HG02970 (cell line): Measurements from ENCODE around the gene FOXN1.
"Not testable (repeated sequence)": the region's sequence is repeated elsewhere in the genome, so short reads cannot be mapped to it uniquely, and the experiment has no call there.

Source experiments
- ATAC-seq: cut with Tn5 transposase; IDR thresholded peaks from one replicate; pipeline ENCODE4 v1.9.1; 2021; ENCODE audit warnings: mild to moderate bottlenecking, moderate library complexity, moderate number of reproducible peaks; ENCODE audit not compliant: unreplicated experiment, low FRiP score

FOXN1 gene

DNA sequence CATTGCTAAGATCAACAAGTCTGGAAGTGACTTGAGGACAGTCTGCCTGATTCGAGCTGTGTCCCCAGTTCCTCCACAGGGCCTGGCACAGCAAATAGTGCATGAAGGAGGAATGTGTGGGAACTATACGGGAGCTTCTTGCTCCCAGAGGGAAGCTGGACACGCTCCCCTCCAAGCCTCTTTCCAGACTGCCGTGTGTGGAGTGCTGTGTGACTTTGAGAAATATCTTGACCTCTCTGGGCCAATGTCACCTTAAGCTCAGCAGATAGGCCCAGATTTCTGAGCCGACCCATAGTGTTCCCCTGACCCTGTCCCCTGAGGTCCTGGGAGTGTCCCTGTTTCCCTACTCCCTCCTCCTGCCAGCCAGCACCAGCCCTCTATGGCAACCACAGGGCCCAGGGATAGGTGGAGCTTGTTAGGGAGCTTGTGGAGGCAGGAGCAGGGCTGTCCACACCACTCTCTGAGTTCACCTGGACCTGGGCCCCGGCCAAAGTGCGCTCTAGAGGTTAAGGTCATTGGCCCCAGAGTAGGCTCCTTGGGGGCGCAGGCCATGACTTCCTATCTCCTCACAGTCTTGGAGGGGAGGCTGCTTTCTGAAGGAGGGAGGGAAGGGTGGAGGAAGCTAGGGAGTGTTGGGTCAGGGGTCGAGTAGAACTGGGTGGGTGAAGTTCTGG is 6.3 kb upstream of the FOXN1 start:
- ATAC-seq, result no peak

DNA sequence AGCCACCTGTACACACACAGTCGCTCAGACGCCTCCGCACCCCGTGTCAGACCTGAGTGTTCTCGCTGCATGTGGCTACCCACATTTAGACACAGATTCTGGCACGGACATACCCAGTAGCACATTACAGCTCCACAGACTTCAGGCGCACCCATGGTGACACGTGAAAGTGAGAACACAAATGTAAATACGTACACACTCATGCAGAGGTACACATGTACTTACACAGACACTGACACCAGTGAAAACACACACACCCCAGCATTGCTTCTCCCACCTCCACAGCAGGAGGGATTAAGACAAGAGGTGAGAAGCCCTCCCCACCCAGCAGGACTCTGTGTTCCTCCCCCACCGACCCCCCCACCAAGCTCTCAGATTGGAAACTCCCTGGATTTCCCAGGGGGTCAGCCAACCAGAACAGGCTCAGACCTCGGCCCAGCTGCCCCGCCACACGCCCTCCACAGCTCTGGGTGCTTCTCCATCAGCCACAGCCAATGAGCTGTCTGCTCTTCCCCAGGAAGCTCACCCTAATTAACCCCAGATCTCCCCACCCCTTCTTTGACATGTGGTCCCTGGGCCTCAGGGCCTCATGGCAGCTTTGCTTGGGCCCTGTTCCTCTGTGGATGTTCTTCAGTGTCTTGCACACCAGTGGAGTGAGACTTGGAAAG is 5.3 kb upstream of the FOXN1 start:
- no peak for ATAC-seq

DNA sequence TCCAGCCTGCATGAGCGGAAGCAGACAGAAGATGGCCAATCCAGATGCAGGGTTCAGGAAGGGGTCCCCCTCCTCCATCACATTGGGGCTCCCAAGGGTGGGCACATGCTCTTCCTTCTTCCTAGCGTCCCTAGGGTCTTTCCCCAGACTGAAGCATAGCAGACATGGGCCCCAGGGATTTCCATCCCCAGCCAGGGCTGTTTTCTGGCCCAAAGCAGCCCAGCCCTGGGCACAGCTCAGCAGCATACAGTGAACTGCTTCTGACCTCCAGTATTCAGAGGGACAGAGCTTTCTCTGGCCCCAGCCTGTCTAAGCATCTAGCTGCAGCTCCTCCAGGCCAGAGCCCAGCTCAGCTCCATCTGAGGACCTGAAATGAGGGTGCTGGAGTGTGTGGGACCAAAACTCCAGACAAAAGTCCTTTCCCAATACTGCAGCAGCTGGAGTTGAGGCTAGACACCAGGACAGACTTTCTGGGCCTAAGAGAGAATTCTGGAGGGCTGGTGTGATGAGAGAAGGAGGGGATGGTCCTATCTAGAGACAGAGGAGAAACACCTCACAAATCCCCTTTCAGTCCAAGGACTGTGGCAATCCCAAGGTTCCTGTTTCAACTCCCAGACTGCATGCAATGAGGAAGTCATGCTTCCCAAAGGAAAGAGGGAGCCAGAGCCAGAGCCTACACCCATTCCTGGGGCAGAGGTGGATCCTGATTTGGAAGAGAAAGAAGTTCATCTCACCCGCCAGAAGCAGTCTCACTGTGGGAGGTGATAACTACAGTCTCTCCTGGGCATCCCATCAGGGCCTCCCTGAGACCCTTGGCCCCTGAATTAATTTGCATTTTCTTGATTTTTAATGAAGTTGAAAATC is 4.5 kb upstream of the FOXN1 start:
- ATAC-seq, result no peak

DNA sequence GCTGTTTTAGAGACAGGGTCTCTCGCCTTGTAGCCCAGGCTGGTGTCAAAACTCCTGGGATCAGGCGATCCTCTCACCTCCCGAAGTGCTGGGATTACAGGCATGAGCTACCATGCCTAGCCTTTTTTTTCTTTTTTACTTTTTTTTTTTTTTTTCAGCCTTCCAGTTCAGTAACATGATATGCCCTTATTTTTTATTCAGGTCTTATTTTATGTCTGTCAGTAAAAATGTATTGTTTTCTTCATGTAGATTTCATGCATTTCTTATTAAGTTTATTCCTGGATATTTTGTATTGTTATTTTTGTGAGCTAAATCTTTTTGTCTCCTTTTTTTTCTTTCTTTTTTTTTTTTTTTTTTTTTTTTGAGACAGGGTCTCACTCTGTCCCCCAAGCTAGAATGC is 2.7 kb upstream of the FOXN1 start:
- ATAC-seq, result no peak

DNA sequence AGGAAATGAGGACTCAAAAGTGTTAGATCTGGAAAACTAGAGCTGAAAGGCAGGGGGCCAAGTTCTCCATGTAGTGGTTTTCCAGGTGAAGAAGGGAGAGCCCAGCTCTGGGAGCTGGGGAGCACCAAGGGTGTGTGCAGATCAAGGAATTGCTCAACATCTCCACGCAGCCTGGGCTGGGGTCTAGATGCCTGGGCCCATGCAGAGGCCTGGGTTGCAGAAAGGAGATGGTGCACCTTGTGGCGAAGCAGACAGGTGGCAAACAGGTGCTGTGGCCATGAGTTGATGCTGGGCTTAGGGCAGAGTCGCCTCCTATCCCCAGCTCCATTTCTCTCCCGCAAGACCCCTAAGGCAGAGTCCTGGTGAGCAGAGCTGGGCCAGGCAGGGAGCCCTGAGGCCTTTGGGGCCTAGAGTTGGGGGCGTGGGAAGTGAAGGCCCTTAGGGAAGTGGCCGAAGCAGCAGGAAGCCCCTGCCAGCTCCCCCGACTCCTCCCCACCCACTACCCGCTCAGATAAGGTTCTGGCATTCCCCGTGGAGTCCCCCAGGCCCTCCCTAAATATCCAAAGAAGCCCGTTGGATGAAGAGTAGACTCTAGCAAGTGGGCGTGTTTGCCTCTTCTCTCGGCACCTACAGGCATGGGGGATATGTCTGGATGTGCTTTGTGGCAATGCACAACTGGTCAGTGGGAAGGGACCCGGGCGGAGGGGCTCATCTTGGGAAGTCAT is 777 bp downstream of the FOXN1 start:
- ATAC-seq, result no peak

DNA sequence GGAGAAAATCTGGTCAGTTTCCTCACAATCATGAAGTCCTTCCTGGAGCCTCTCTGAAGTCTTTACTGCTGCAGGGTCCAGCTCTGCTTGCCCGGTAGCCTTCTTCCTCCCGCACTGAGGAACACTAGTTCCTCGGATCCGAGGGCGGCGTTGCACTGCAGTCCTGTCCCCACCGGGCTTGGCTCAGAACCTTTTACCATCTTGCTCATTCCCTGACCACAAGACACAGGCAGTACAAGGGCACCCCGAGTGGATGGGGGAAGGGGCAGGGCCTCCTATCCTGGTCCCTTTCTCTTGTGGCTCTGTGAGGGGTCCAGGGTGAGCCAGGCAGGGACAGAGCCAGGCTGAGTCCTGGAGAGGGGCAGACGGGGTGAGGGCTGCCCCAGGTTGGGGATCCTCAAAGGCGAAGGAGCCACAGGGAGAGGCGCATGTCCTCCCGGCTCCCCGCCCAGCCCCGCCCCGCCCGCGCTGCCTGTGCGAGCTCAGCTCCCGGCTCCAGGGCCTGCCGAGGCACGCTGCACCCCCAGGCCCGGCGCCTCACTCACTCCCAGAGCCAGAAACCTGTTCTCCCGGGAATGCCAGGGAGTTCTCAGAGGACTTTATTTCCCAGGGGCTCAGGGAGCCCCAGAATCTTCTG is 1.5 kb downstream of the FOXN1 start:
- ATAC-seq, result no peak

DNA sequence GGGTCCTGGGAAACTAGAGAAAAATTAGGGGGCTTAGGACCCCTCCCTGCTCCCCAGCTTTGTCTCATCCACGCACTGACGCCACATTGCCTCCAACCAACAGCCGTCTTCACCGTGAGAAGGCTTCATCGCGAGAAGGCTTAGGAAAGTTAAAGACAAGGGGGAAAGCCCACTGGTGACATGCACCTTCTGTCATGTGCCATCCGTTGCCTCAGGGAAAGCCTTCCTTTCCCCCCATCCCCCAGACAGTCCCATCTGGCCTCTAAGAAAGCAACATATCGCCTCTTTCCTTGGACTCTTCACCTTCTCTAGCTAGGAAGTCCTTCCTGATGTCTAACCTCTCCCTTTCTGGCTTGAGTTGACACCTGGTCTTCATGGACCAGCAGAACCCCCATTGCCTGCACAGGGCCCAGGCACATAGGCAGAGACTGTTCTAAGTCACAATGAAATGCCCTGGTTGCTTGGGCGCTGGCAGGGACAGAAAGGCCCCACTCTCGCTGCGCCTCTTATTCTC is 2.1 kb downstream of the FOXN1 start:
- no peak for ATAC-seq

DNA sequence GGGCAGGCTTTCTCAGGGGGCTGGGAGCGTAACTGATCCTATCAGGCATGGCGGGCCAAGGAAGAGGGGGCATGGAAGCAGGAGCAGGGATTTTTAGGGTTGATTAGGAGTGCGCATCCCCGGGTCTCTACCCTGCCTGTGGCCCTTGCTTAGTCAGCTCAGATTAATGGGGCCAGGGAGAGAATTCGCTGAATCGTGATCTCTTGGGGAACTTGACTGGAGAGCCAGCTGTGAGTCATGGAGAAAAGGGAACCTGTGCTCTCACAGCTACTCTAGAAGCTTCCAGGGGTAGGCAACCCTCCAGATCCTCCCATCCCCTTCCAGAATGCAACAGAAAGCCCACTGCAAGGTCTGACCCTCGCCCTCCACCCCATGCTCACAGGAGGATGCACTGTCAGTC is 3.6 kb downstream of the FOXN1 start:
- ATAC-seq, result no peak

DNA sequence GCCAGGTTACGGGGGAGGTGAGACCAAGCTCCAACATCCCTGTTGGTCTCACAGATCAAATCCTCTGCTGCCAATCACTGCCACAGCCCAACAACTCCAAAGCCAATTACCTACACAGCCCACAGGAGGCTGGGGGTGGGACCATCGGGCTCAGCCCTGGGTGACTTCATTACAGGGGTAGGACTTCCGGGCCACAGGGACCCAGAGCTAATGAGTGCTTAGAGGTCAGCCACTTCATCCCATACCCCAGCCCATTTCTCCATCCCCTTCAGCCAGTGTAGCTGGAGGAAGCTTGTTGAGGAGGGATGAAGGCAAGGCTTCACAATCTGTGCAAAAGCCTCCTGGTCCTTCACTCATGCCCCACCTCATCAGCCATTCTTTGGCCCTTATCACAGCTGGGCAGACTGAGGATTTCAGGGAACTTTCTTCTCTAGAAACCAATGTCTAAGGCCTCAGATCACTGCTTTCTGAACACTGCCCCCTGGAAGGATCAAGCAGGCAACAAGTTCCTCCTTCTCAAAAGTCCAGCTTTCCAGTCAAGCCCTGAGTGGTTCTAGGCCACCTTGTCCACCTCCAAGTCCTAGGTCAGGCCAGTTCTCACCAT is 5.8 kb downstream of the FOXN1 start:
- ATAC-seq, result no peak

DNA sequence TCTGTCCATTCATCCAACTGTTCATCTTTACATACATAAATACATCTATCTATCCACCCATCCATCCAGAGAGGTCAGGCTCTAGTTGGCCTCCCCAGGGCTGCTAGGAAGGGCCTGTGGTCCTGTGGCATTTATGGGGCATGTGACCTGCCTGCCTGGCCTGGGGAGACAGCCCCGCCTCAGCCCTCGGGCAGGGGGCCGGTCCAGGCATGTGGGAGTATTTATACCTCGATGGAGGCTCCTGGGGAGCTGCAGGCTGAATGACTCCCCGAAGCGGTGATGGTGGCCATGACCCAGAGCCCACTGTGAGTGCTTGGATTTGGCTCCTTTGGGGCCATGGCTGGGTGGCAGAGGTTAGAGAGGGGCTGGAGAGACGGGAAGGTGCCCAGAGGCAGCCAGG is 7.3 kb downstream of the FOXN1 start:
- no peak for ATAC-seq

DNA sequence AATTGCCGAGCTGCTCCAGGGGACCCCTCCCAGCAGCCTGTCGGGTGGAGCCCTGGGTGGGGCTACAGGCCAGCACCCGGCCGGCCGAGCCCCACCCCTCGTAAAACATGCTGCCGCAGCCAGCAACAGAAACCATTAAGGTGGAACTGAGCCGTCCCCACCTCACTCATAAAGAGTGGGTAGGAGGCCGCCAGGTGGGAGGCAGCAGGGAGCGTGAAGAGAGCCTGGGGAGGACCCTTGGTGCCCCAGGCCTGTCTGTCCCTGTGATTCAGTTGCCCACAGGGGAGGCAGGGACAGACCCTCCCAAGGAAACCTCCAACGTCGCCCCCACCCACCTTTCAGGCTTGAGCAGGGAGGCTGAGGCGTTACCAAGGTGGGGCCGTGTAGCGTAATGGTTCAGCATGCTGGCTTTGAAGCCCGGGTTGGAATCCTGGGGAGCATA is 8.4 kb downstream of the FOXN1 start:
- no peak for ATAC-seq

DNA sequence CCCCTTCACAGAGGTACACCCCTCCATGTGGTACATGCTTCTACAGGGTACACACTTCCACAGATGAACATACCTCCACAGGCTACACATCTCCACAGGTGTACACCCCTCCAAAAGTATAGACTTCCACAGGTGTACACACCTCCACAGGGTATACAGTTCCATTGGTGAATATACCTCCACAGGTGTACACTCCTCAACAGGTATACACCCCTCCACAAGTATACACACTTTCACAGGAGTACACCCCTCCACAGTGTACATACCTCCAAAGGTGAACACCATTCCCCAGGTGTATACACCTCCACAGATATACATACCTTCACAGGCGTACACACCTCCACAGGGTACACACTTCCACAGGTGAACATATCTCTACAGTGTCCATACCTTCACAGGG is 9.4 kb downstream of the FOXN1 start:
- ATAC-seq, result no peak

DNA sequence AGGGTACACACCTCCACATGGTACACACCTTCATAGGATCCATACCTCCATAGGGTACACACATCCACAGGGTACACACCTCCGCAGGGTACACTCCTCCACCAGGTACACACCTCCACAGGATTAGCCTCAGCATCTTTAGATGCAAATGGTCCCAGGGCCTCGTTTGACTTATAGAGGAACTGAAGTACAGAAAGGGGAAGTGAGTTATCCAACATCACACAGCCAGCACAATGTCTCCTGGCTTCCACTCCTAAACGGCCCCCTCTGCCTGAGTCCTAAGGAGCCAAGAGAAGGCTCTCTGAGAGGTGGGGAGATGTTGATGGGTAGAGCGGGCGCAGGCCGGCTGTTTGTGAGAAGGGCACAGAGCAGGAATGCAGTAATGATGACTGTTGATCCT is 12.0 kb downstream of the FOXN1 start:
- no peak for ATAC-seq

DNA sequence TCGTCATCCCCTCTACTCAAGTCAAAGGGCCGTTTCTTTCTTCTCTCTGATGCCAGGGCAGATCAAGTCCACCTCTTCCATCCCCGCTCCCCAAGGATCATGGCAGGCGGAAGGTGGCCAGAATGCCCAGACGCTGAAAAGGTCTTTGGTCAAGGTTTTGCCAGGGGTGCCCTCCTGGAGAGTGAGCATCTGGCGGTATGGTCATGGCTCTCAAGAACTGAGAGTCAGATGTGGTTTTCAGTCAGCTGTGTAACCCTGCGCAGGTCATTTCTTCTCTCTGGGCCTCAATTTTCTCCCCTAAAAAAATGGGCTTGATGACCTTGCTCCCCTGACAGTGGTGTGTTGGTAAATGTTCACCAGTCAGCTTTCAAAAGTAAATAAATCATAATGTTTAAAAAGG is 12.4 kb downstream of the FOXN1 start:
- no peak for ATAC-seq

DNA sequence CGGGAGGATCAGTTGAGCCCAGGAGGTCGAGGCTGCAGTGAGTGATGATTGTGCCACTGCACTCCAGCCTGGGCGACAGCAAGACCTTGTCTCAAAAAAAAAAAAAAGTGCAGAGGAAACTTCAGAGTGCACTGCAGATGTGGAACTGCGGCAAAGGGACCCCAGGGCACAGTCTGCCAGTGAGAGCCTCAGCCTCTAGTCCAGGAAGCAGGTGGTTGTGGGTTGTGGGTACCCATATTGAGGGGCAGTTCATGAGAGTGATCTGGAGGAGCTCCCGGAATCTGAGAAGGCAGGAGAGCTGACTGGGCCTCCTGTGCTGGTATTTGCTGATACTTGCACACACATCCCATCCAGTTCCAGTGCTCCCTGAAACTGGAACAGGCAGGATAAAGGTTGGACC is 13.1 kb downstream of the FOXN1 start:
- no peak for ATAC-seq

DNA sequence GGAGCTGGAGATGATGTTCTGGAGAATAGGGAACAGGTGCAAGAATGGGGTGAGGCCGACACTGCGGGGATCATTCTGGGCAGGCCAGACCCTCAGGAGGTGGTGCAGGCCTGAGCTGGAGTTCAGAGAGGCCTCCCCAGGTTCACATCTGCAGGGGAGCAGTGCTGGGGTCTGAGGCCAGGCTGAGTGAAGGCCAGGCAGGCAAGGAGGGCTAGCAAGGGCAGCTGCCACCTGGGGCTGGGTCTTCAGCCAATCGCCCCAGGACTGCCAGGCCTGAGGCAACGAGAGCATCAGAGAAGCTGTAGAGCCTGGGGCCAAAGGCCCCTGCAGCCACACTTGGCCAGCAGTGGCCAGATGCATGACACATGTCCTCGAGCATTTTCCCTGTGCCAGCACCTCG is 14.5 kb downstream of the FOXN1 start:
- no peak for ATAC-seq

DNA sequence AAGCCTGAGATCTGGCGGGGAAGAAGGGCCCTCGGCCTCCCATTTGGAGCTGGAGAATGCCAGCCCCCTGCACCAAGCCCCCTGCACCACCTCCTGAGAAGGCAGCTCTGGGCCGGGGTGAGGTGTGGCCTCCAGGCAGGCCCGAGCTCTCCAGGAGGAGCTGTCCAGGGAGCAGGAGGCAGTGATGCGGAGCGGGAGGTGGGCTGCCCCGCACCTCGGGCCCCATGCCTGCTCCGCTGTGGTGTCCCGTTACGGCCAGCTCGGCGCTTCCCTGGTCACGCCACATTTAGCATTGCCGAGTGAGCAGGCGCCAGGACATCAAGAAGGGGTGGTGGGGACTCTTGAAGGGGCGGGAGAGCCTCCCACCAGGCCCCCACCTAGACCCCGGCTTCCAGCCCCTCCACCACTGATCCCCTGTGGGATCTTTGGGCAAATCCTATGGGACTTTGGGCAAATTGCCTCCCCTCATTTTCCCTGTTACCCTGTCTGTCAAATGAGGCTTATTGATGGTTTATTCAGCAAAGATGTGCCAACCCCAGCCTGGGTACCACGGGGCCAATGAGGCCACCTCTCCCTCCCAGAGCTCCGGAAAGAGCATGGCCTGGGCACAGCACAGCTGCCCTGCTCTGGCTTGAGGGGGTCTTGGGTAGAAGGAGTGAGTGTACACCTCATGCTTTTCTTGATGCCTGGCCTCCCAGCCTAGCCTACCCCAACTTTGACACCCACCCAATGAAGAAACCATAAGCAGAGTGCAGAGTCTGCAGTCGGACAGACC is 15.3 kb downstream of the FOXN1 start:
- no peak for ATAC-seq

DNA sequence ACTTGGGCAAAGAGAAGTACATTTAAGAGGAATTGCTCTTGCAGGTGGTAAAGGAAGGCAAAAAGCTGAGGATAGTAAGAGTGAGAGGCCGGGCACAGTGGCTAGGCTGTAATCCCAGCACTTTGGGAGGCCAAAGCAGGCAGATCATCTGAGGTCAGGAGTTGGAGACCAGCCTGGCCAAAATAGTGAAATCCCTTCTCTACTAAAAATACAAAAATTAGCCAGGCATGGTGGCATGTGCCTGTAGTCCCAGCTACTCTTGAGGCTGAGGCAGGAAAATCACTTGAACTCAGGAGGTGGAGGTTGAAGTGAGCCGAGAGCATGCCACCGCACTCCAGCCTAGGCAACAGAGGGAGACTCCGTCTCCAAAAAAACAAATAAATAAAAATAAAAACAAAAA is 16.1 kb downstream of the FOXN1 start:
- ATAC-seq, result not testable (repeated sequence)

DNA sequence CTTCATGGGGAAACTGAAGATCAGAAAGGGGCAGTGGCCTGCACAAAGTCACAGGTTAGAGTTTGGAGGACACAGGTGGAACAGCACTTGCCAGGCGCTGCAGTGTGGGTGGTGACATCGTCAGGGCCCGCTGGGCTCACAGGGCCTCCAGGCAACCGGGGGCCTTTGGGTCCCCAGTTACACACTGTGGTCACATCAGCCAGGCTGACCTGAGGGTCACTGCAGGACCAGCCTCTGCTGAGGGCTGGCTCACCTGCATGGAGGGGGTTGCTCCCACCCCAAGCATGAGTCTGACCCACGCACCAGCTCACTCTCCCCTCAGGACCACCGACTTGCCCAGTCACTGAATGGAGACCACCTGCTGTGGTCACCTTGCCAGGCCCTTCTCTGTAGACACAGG is 17.0 kb downstream of the FOXN1 start:
- no peak for ATAC-seq
